NB4 (cell line): ENCODE data around the gene PPP1R16B.

Experiments used
- DNase-seq: peaks from one replicate; pipeline ENCODE4 v3.0.0; 2010; ENCODE audit warnings: low read depth
- H3K4me3 ChIP-seq: one replicate; pipeline ENCODE4 v1.5.1; 2011; ENCODE audit warnings: mild to moderate bottlenecking, low read depth, low read length, moderate library complexity
- CTCF ChIP-seq: IDR thresholded peaks from one replicate; pipeline ENCODE4 v1.5.1; 2012; ENCODE audit warnings: low read depth, low read length
- MAX ChIP-seq: IDR thresholded peaks from 2 replicates; pipeline ENCODE4 v1.6.1; 2011; ENCODE audit warnings: low read depth, low read length
- MYC ChIP-seq: IDR thresholded peaks from 2 replicates; pipeline ENCODE4 v1.6.1; 2011; ENCODE audit warnings: low read depth, low read length
- POLR2A ChIP-seq: IDR thresholded peaks from 2 replicates; pipeline ENCODE4 v1.6.1; 2011; ENCODE audit warnings: mild to moderate bottlenecking; ENCODE audit not compliant: insufficient read length; ENCODE audit errors: extremely low read depth

Gene PPP1R16B

GRCh38 chr20:38764567-38765318, 40.8 kb upstream of the PPP1R16B start:
- peak; percentile 70 for DNase-seq
- no peak for TF ChIP-seq CTCF
- peak; percentile 62 for TF ChIP-seq MAX
- TF ChIP-seq MYC = peak; percentile 20; the same call in 1 of the 2 replicates
- H3K4me3 ChIP-seq = no peak overlapping the region

- TF ChIP-seq CTCF = no peak
- TF ChIP-seq MYC = no peak
- TF ChIP-seq POLR2A = no peak
- H3K4me3 ChIP-seq = no peak overlapping the region
- DNase-seq = no peak
Observed at GRCh38 chr20:38766071-38766470, 39.4 kb upstream of the PPP1R16B start.

- H3K4me3 ChIP-seq = no peak overlapping the region
- no peak for DNase-seq
Observed at GRCh38 chr20:38769376-38770295, 35.9 kb upstream of the PPP1R16B start.

GRCh38 chr20:38770546-38770945, 35.0 kb upstream of the PPP1R16B start:
- DNase-seq = no peak
- TF ChIP-seq MAX (no peak), POLR2A (no peak), MYC (no peak), CTCF (no peak)

More at GRCh38 chr20:38769376-38770295, 35.9 kb upstream of the PPP1R16B start:
- TF ChIP-seq MAX (no peak), CTCF (no peak), POLR2A (no peak), MYC (no peak)

GRCh38 chr20:38770970-38771369, 34.5 kb upstream of the PPP1R16B start:
- TF ChIP-seq POLR2A (no peak), MYC (no peak), CTCF (no peak), MAX (no peak)
- no peak overlapping the region for H3K4me3 ChIP-seq
- DNase-seq = no peak

More at GRCh38 chr20:38770546-38770945, 35.0 kb upstream of the PPP1R16B start:
- no peak overlapping the region for H3K4me3 ChIP-seq
